Stimulated activated CD4-positive, alpha-beta T cell treated with anti-CD3 and anti-CD28 coated beads, TNF-alpha, amount 100 ng/mL, for 1 hour (primary cell): ENCODE measurements around the gene FGGY.

Source experiments
- DNase-seq, 3 donors: peaks; one replicate each; pipeline ENCODE4 v3.0.0-alpha.2; 2020; ENCODE audit warnings: low read depth in 3 of 3, low spot score in 1 of 3

FGGY gene

GRCh38 chr1:59804301-59804700 lies 507.4 kb downstream of the FGGY start:
- DNase-seq, result no peak

GRCh38 chr1:59805554-59805953 lies 508.7 kb downstream of the FGGY start:
- DNase-seq, result no peak
